Kidney (tissue), 14 donors: ENCODE measurements around the gene POGLUT2. TPM values are rescaled to one million over a fixed set of nuclear protein-coding genes. Genes with fewer than 3 reads are reported as not detected.

Experiments used
- DNase-seq, 5 donors: peaks; one replicate each; pipeline ENCODE4 v3.0.0-alpha.2; 2013 to 2020
- FAIRE-seq: peaks from 2 replicates; lab custom pipeline; 2012; peaks lifted over from hg19 to GRCh38; lab: Jason Lieb, UNC
- H3K27ac ChIP-seq, 2 donors: one replicate each; pipeline ENCODE4 v1.7.0; 2013; ENCODE audit warnings: low read depth in 2 of 2, low read length in 2 of 2, inconsistent platforms in 1 of 2
- H3K27me3 ChIP-seq: one replicate; pipeline ENCODE4 v1.7.1; 2013; ENCODE audit warnings: low read length, inconsistent platforms; ENCODE audit not compliant: control insufficient read depth, insufficient read depth
- H3K36me3 ChIP-seq, 3 donors: one replicate each; pipeline versions ENCODE4 v1.7.0 to v1.7.1; 2013; ENCODE audit warnings: low read length in 3 of 3, control low read depth in 1 of 3, inconsistent platforms in 1 of 3; ENCODE audit not compliant: insufficient read depth in 3 of 3, control insufficient read depth in 2 of 3
- H3K4me1 ChIP-seq, 3 donors: one replicate each; pipeline versions ENCODE4 v1.7.0 to v1.7.1; 2013; ENCODE audit warnings: low read length in 3 of 3, inconsistent platforms in 1 of 3, low read depth in 1 of 3; ENCODE audit not compliant: control insufficient read depth in 2 of 3, insufficient read depth in 2 of 3
- H3K4me3 ChIP-seq, 3 donors: one replicate each; pipeline versions ENCODE4 v1.7.0 to v1.8.1; 2013; ENCODE audit warnings: low read length in 3 of 3, control low read depth in 1 of 3, inconsistent platforms in 1 of 3
- H3K9ac ChIP-seq, 3 donors: one replicate each; pipeline versions ENCODE4 v1.7.0 to v1.7.1; 2013; ENCODE audit warnings: low read length in 3 of 3, control low read depth in 1 of 3, inconsistent platforms in 1 of 3
- H3K9me3 ChIP-seq, 3 donors: one replicate each; pipeline versions ENCODE4 v1.7.0 to v1.7.1; 2013; ENCODE audit warnings: low read length in 3 of 3, control low read depth in 1 of 3, inconsistent platforms in 1 of 3; ENCODE audit not compliant: control insufficient read depth in 2 of 3, insufficient read depth in 1 of 3
- CTCF ChIP-seq: IDR thresholded peaks from 3 replicates; pipeline ENCODE4 v1.5.1; 2012; ENCODE audit warnings: mild to moderate bottlenecking, moderate library complexity, borderline replicate concordance; ENCODE audit not compliant: insufficient read depth; ENCODE audit errors: extremely low read depth
- intact Hi-C: fragments of 100-400 bp; cut with DNase I; formaldehyde crosslinking; loops from one replicate; pipeline ENCODE4 v1.11.1; 2022
- polyA plus RNA-seq: library from polyadenylated mRNA; stranded (reverse); fragments of 350-450 nt; fragmentation: Illumina TruSeq; extraction: RNeasy Lipid Tissue Mini Kit (QIAGEN cat#74804); gene quantifications from one replicate; pipeline ENCODE4 v1.2.3, GENCODE V29; 2014; ENCODE audit warnings: low read depth, low replicate concordance; ENCODE audit not compliant: insufficient read depth
- total RNA-seq: library from RNA; stranded (reverse); fragmentation: NEBNext Ultra II Directional; extraction: Animal tissue kit (Norgen Biotek cat#: 25700); gene quantifications from one replicate; pipeline ENCODE4 v1.2.1, GENCODE V29; 2021
- donor health status: control.
- donor health status: control.
- donor health status: control.
- donor health status: control.
- donor health status: control.
- donor health status: DM: yes; HTN: yes; CAD: no.
- donor health status: Normal renal cell carcinoma (clear cell type).

The POGLUT2 gene
- total and polyA plus RNA-seq, 2 donors from 2014 or later, result 4.9 to 7.0 TPM

GRCh38 chr13:102814793-102815192 lies 16.0 kb upstream of the POGLUT2 start:
- FAIRE-seq (no peak), DNase-seq (no peak)
- H3K27me3 ChIP-seq, result no peaks in the 10 kb centered on the region
- H3K9me3 ChIP-seq, result peaks cover 0 to 3% (median 0%) of the 10 kb centered on the region in 3 donors
- H3K9ac ChIP-seq, result no peak overlapping the region
- TF ChIP-seq CTCF, result no peak
- H3K36me3 ChIP-seq, result peaks cover 2 to 7% (median 2%) of the 10 kb centered on the region in 3 donors
- no peak overlapping the region for H3K4me3 ChIP-seq
- H3K27ac ChIP-seq, result no peak overlapping the region
- H3K4me1 ChIP-seq, result peaks cover 0 to 20% (median 9%) of the 10 kb centered on the region in 3 donors
- intact Hi-C loops, result no loop called here

DNA sequence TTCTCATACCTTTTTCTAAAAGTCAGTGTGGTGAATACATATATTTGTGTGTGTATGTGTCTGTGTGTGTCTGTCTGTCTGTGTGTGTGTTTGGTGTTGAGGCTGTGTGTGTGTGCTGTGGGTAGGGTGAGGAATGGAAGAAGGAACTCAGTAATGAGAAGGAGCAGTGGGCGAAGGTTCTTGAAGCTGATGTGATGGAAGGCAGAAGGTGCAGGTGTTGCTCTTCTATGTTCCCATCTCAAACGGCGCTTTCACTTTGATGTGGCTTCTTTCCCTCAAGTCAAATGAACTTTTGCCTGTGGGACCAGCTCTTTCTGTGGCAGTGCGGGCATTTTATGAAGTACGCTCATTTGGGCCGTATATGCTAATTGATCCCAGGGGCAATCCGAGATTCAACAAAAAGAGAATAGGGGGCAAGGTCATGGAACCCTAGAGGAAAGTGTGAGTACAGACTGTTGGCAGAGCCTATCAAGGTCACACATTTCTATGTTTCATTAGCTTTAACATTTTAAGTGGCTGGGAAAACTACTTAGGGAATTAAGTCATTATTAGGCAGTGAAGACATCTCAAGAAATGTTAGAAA lies 15.3 kb upstream of the POGLUT2 start:
- DNase-seq (no peak), FAIRE-seq (no peak)
- Histone ChIP-seq H3K4me3 (peak overlapping the region in 1 of 3 donors; percentile 47), H3K9me3 (peaks cover 0 to 3% (median 0%) of the 10 kb centered on the region in 3 donors), H3K27me3 (no peaks in the 10 kb centered on the region), H3K36me3 (peaks cover 2 to 10% (median 2%) of the 10 kb centered on the region in 3 donors), H3K27ac (peak overlapping the region; percentile 26 to 59), H3K4me1 (peaks cover 0 to 20% (median 9%) of the 10 kb centered on the region in 3 donors), H3K9ac (no peak overlapping the region)
- no peak for TF ChIP-seq CTCF
- intact Hi-C loops, result no loop called here

DNA sequence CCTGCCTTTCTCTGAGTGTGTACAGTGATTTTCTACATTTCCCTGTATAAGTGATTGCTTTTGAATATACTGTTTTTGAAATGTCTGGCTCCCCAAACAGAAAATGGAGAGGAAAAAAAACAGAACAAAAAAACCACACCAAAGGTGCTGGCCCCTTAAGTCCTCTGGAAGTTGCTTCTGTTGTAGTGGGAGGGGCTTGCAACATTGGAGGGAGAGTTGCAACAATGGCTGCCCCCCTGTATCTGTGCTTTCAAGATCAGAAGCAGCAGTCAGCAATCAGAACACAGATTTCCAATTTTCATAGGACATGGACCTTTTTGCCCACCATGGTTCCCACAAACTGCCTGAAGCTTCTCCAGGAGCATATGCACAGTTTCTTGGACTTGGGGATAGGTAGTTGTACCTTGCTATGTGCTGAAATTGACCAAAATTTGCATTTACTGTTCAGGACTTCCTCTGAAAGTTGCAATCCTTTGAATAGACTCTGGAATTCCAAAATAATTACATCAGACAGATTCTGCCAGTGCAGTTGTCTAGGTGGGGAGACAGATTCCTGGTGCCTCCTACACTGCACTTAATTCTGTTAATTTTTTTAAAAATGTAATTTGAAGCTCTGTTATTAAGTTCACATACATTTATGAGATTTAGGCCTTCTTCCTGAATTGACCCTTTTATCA lies 14.0 kb upstream of the POGLUT2 start:
- H3K27ac ChIP-seq, result peak overlapping the region in 1 of 2 donors; percentile 30
- no peaks in the 10 kb centered on the region for H3K27me3 ChIP-seq
- H3K9me3 ChIP-seq, result peaks cover 0 to 3% (median 0%) of the 10 kb centered on the region in 3 donors
- no peak for TF ChIP-seq CTCF
- H3K4me3 ChIP-seq, result no peak overlapping the region
- intact Hi-C loops, result no loop called here
- no peak for DNase-seq
- H3K9ac ChIP-seq, result no peak overlapping the region
- H3K4me1 ChIP-seq, result peaks cover 0 to 20% (median 5%) of the 10 kb centered on the region in 3 donors
- H3K36me3 ChIP-seq, result peaks cover 0 to 13% (median 2%) of the 10 kb centered on the region in 3 donors
- no peak for FAIRE-seq
